Panc1 (cell line): ENCODE measurements around the gene MAST4.

Experiments
- POLR2AphosphoS5 ChIP-seq: IDR thresholded peaks from 2 replicates; pipeline ENCODE4 v1.6.1; 2012; ENCODE audit warnings: mild to moderate bottlenecking, low read depth, low read length, moderate library complexity
- SIN3A ChIP-seq: IDR thresholded peaks from 2 replicates; pipeline ENCODE4 v1.6.1; 2012; ENCODE audit warnings: low read depth, mild to moderate bottlenecking, low read length, moderate library complexity, borderline replicate concordance; ENCODE audit not compliant: insufficient read depth
- TCF7L2 ChIP-seq: IDR thresholded peaks from 2 replicates; pipeline ENCODE4 v1.6.1; 2011; ENCODE audit warnings: mild to moderate bottlenecking, low read depth, low read length, inconsistent platforms
- TF ChIP-seq, protein P1 (sequence below): fragments of 450-650 bp; IDR thresholded peaks from 2 replicates; pipeline ENCODE4 v1.5.1; 2017; ENCODE audit warnings: mild to moderate bottlenecking
- TF ChIP-seq, protein P2 (sequence below), 2 experiments: IDR thresholded peaks; 2 replicates each; pipeline ENCODE4 v1.6.1; 2011 to 2012; ENCODE audit warnings: low read depth in 2 of 2, control low read depth in 1 of 2, low read length in 1 of 2, mild to moderate bottlenecking in 1 of 2, moderate library complexity in 1 of 2; ENCODE audit not compliant: insufficient read depth in 1 of 2

DNA sequence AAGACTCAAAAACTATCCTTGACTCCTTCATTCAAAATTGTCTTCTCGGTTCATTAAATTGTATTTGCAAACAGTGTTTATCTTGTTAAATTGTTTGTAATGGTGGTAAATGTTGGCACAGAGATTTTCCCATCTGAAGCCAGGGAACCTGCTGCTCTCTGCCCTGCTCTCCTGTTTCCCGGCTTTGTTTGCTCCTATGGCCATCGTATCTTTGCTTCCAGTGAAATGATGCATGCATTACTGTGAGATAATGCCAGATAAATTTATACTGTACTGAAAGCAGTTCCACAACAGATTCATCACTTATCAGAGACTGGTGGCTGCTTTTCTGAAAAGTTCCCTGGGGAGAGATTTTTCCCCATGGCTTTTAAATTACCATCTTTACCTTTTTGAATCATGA, 519.1 kb downstream of the MAST4 start:
- TF ChIP-seq, protein P1, sequence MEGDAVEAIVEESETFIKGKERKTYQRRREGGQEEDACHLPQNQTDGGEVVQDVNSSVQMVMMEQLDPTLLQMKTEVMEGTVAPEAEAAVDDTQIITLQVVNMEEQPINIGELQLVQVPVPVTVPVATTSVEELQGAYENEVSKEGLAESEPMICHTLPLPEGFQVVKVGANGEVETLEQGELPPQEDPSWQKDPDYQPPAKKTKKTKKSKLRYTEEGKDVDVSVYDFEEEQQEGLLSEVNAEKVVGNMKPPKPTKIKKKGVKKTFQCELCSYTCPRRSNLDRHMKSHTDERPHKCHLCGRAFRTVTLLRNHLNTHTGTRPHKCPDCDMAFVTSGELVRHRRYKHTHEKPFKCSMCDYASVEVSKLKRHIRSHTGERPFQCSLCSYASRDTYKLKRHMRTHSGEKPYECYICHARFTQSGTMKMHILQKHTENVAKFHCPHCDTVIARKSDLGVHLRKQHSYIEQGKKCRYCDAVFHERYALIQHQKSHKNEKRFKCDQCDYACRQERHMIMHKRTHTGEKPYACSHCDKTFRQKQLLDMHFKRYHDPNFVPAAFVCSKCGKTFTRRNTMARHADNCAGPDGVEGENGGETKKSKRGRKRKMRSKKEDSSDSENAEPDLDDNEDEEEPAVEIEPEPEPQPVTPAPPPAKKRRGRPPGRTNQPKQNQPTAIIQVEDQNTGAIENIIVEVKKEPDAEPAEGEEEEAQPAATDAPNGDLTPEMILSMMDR = no peak
- no peak for TF ChIP-seq POLR2AphosphoS5
- TF ChIP-seq SIN3A = no peak
- TF ChIP-seq, protein P2, sequence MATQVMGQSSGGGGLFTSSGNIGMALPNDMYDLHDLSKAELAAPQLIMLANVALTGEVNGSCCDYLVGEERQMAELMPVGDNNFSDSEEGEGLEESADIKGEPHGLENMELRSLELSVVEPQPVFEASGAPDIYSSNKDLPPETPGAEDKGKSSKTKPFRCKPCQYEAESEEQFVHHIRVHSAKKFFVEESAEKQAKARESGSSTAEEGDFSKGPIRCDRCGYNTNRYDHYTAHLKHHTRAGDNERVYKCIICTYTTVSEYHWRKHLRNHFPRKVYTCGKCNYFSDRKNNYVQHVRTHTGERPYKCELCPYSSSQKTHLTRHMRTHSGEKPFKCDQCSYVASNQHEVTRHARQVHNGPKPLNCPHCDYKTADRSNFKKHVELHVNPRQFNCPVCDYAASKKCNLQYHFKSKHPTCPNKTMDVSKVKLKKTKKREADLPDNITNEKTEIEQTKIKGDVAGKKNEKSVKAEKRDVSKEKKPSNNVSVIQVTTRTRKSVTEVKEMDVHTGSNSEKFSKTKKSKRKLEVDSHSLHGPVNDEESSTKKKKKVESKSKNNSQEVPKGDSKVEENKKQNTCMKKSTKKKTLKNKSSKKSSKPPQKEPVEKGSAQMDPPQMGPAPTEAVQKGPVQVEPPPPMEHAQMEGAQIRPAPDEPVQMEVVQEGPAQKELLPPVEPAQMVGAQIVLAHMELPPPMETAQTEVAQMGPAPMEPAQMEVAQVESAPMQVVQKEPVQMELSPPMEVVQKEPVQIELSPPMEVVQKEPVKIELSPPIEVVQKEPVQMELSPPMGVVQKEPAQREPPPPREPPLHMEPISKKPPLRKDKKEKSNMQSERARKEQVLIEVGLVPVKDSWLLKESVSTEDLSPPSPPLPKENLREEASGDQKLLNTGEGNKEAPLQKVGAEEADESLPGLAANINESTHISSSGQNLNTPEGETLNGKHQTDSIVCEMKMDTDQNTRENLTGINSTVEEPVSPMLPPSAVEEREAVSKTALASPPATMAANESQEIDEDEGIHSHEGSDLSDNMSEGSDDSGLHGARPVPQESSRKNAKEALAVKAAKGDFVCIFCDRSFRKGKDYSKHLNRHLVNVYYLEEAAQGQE (IDR thresholded peaks at IDR 0.05; ENCODE audit: insufficient read depth in 1 of 2, low read depth in 2 of 2, low read length in 1 of 2) = no peak
- no peak for TF ChIP-seq TCF7L2
